ENCODE results near the gene GPR4.

GRCh38 chr19:45601524-45602374, at the start of gene GPR4:
- no peak for TF ChIP-seq POLR2A (IDR thresholded peaks at IDR 0.05)
- TF ChIP-seq EP300 (IDR thresholded peaks at IDR 0.05; ENCODE audit: low read depth), result no peak
